Stimulated activated CD4-positive, alpha-beta T cell treated with anti-CD3 and anti-CD28 coated beads, Interleukin-2, amount 100 ng/mL, for 48 hours (primary cell): ENCODE results near the gene CDK14.
A peak's percentile ranks its signal among the peaks of the same experiment; 100 is the strongest.

Experiments used
- DNase-seq, 2 donors: peaks; one replicate each; pipeline ENCODE4 v3.0.0-alpha.2; 2020

CDK14 gene

DNA sequence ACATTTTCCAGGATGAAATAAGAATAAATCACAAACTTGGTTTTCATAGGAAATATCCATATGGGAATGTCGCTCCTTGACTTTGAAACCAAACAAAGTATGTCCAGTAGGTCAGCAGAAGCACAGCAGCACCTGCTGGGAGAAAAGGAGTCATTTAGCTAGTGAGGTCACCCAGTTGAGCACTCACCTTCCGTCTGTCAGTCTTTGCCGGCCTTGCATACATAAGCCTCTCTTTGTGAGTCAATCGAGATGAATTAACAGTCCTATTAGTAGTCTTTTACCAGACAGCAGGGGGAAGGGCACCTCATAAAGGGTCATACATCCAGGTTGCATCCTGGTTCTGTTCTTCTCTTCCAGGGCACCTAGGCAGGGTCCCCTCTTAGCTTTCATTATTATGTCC, 435.6 kb downstream of the CDK14 start:
- DNase-seq, result no peak

GRCh38 chr7:91033574-91033973, 437.5 kb downstream of the CDK14 start:
- DNase-seq, result no peak

GRCh38 chr7:91034459-91035368, 438.6 kb downstream of the CDK14 start:
- DNase-seq, result peak; percentile 9 to 20

DNA sequence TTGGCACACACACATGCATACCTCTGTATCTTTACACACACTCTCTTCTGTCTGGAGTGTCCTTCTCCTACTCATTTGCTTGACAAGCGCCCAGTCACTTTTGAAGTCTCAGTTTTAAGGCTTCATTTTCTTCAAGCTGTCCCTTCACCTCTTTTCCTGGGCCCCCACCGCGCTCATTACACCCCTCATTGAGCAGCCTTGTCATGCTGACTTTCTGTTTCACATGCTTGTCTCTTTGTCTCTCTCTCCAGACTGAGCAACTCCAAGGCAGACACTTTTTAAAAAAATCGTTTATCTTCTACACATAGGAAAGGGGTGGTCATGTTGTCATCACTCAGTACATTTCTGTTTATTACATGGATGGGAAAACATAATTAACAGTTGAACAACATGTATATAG, 442.9 kb downstream of the CDK14 start:
- no peak for DNase-seq

DNA sequence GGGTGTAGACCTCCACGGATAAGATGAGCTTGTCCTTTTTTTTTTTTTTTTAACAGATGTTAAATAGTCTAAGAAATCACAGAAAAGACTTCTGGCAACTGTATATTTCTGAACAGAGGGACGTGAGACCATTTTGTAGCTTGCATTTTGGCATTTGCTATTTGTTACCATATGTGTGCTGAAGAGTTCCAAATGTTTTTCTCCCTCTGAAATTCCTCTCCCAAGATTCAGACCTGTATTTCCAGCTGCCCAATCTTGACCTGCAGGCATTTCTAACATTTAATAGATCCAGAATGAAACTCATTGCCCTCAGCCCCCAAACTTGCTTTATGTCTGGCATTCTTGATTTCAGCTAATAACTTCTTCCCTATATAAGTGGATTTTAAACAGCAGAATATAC, 445.0 kb downstream of the CDK14 start:
- no peak for DNase-seq

GRCh38 chr7:91041901-91042484, 445.9 kb downstream of the CDK14 start:
- DNase-seq, result no peak

DNA sequence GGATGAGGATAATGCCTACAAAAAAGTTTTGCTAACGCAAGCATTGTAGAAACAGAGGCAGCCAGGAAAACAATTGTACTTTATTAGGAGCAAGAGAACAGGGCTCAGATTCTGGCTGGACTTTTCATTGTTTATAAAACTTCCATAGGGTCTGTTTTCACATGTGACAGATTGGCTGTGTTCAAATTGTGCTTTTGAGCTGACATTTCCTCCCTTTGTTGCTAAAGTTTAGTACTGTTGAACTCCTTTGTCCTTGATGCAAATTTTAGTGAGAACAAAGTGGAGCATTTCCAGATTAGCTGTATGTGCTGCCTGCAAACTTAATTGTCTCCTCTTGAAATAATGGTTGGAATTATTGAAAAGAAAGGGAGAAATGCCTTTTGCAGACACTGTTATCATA, 447.1 kb downstream of the CDK14 start:
- no peak for DNase-seq

GRCh38 chr7:91043924-91044645, 448.0 kb downstream of the CDK14 start:
- DNase-seq, result no peak

GRCh38 chr7:91045606-91046005, 449.5 kb downstream of the CDK14 start:
- DNase-seq, result no peak

- DNase-seq, result no peak
Measured at GRCh38 chr7:91046322-91047089, 450.4 kb downstream of the CDK14 start.

DNA sequence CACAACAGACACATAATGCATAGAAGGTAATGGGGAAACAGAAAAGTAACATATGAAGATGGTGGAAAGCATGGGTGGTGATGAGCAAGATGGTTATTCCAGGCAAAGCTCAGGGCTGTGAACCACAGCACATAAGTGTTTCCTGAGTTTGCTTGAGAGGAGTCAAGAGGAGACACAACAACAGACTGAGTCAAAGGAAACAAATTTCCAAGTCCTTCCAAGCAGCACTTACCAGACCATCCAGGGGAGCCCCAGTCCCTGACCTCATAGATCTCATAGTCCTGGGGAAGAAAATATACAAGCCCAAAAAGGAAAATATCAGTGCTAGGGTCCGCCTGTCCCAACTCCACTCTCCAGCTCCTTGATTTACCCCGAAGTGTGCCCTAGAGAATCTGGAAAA, 451.5 kb downstream of the CDK14 start:
- DNase-seq, result no peak

DNA sequence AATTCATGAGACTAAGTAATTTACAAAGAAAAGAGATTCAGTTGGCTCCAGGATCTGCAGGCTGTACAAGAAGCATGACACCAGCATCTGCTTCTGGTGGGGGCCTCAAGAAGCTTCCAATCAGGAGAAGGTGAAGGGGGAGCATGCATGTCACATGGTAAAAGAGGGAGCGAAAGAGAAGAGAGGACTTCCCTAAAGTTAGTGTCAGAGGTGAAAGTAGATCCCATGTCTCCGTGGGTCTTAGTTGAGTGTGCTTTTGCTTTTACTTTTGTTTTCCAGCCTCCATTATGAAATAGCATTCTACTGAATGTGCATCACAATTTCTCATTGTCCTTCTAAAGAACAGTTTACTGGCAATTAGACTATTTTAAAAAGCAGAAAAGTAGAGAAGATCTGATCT, 454.6 kb downstream of the CDK14 start:
- DNase-seq, result no peak

GRCh38 chr7:91051966-91052365, 455.8 kb downstream of the CDK14 start:
- no peak for DNase-seq

DNA sequence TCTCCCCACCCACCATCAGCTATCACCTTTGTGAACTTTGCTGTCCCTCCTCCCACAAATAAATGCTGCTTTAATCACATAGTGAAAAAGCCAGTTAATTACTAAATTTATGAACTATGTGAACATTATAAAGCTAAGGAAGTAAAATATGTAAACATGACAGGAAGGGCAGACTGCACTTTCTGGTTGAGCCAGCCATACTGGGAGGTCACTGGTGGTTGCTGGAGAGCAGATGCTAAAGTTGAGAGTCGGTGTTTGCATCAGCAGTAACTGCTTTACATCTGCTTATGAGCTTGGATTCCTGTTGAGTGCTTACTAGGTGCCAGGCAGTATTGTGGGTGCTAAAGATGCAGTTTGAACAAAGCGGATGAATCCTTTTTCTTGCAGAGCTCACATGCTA, 458.3 kb downstream of the CDK14 start:
- no peak for DNase-seq

DNA sequence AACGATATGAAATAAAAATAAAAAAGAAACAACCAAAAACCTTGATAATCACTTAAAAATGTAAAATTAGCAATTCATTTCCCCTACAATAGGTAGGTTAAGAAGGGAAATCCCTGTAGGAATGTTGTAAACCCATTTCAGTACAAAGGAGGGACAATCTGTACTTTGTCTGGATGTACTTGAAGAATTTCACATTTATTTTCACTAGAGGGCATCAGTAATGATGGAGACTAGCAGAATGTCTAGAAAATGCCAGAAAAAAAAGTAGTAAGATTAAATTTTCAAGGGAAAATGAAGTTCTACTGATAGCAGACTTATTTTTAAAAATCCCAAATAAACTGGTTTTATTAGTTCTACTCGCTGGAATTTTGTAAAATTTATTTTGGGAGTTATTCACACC, 459.1 kb downstream of the CDK14 start:
- DNase-seq, result no peak

- no peak for DNase-seq
Measured at GRCh38 chr7:91062713-91063112, 466.6 kb downstream of the CDK14 start.

DNA sequence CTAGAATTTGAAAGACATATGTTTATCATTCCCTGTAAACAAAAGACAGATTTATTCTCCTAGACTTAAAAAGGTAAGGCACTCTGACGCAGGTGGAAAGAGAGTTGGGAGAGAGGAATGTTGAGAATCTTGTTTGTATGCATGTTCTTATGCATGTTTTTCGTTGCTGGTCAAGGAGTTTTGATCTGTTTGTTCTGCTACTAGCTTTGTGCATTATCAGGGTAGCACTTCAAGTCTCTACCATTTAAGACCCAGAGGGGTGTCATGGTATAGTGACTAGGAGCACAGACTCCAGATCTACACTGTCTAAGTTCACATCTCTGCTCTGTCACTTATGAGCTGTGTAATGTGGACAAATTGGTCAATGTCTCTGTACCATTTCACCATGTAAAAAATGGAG, 467.9 kb downstream of the CDK14 start:
- DNase-seq, result no peak

DNA sequence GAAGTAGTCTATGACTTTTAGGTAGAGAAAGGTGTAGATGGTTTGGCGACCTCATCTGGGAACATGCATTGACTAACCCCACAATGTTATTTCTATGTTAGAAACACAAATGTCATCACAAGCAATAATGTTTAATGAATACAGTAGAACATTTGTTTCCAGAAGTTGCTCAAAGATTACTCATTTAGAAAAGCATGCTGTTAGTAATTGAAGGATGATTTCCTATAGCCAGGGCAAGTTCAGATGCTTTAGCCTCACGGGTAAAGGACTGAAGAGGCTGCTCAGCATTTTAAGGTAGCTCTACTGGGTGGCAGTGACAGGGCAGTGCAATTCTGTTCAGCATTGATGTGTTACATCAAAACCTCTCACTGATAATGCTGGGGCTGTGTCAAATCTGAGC, 468.8 kb downstream of the CDK14 start:
- no peak for DNase-seq

DNA sequence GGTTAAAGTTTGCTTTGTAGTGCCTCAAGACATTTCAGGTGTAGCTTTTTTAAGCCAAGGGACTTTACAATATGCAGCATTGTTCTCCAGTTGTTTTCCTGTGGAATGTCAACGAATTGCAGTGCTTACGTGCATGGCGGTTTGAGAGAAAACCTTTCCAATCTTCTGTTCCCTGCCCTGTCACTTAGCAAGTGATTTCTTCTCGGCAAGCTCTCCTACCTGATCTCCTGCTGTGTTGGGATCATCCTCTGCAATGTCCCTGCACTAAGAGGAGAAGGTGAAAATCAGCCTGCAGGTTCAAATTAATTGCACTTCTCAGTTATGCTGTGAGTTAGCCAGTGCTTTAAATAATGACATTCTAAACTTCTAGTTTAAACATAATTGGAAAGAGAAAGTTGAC, 470.5 kb downstream of the CDK14 start:
- no peak for DNase-seq

- no peak for DNase-seq
Measured at GRCh38 chr7:91067242-91067641, 471.1 kb downstream of the CDK14 start.

DNA sequence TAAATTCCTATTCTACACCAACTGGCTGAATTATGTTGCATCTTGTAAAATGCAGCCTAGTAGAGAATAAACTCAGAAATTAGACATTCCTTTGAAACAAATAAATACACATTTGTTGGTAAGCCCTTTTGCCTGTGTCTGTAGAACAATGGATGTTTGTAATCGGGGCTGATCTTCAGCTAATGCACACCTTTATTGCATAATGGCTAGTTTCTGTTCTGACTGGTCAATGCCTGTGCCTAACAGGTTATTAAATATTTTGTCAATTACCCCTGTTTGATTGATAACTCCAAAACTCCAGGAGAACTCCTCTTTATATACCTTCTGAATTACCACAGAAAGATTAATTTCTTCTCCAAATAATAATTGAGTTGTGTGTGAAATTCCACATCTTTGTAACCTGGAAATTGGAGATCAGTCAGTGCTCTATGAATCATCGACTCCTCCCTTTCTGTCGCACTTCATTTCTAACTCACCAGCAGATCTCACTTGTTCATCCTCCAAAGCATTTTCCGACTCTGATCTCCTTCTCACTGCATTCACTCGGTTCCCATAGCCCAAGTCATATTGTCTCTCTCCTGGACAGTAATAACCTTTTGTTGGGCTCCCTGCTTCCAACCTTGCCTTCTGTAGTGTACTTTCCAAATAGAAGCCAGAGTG, 472.1 kb downstream of the CDK14 start:
- DNase-seq, result no peak

DNA sequence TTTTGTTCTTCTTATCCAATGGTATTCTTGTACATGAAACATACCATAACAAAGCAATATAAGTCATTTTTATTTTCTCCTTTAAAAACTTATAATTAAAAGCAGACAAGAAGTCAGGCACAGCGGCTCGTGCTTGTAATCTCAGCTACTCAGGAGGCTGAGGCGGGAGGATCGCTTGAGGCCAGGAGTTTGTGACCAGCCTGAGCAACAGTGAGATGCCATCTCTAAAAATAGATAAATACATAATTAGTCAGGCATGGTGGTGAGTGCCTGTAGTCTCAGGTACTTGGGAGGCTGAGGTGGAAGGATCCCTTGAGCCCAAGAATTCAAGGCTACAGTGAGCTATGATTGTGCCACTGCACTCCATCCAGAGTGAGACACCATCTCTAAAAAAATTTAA, 473.0 kb downstream of the CDK14 start:
- no peak for DNase-seq

- no peak for DNase-seq
Measured at GRCh38 chr7:91079487-91079886, 483.4 kb downstream of the CDK14 start.
